CD4-positive, alpha-beta T cell (primary cell): ENCODE data around the gene ZEB1. TPM values are rescaled to one million over a fixed set of nuclear protein-coding genes. Genes with fewer than 3 reads are reported as not detected.

Experiments used
- ATAC-seq: fragments of 200-7000 bp; cut with Tn5 transposase; one replicate; pipeline ENCODE4 v1.10.0; 2022; ENCODE audit warnings: mild to moderate bottlenecking; ENCODE audit not compliant: poor library complexity
- CTCF ChIA-PET: fragments of 350-600 bp; sonication (Branson Sonifier 250); formaldehyde crosslinking; loops from one replicate; lab custom pipeline; 2021; ENCODE audit warnings: antibody characterized with exemption, inconsistent platforms; lab: Charles Lee
- POLR2A ChIA-PET: fragments of 350-600 bp; sonication (Branson Sonifier 250); formaldehyde crosslinking; loops from one replicate; lab custom pipeline; 2021; ENCODE audit warnings: antibody characterized with exemption, inconsistent platforms; lab: Charles Lee
- DNase-seq, 14 experiments: peaks; one replicate each; pipeline ENCODE4 v3.0.0-alpha.2; 2013 to 2020; ENCODE audit warnings: mixed read lengths in 2 of 14
- H3K27ac ChIP-seq, 2 donors: one replicate each; pipeline versions ENCODE4 v1.5.1 to v1.7.0; 2013; ENCODE audit warnings: low read length in 2 of 2, low read depth in 1 of 2, mild to moderate bottlenecking in 1 of 2
- H3K27me3 ChIP-seq, 2 experiments: 1 replicate in 1 of 2; 2 replicates in 1 of 2; pipeline versions ENCODE4 v1.6.1 to v1.7.0; 2013; ENCODE audit warnings: low read length in 2 of 2, control low read depth in 1 of 2, mild to moderate bottlenecking in 1 of 2, moderate library complexity in 1 of 2; ENCODE audit not compliant: insufficient read depth in 2 of 2, control insufficient read depth in 1 of 2
- H3K36me3 ChIP-seq: one replicate; pipeline ENCODE4 v1.6.1; 2013; ENCODE audit warnings: low read length, control low read depth; ENCODE audit not compliant: insufficient read depth
- H3K4me1 ChIP-seq: one replicate; pipeline ENCODE4 v1.6.1; 2013; ENCODE audit warnings: low read length, control low read depth; ENCODE audit not compliant: insufficient read depth
- H3K4me3 ChIP-seq: one replicate; pipeline ENCODE4 v1.5.1; 2013; ENCODE audit warnings: mild to moderate bottlenecking, low read length, moderate library complexity
- H3K9me3 ChIP-seq, 2 experiments: 1 replicate in 1 of 2; 2 replicates in 1 of 2; pipeline versions ENCODE4 v1.6.1 to v1.7.0; 2013; ENCODE audit warnings: low read length in 2 of 2, mild to moderate bottlenecking in 2 of 2, control low read depth in 1 of 2, moderate library complexity in 1 of 2; ENCODE audit not compliant: control insufficient read depth in 1 of 2, insufficient read depth in 1 of 2
- H3K27ac Mint-ChIP-seq: one replicate; pipeline ENCODE4 v1.8.0; 2020; ENCODE audit warnings: mixed read lengths
- H3K27me3 Mint-ChIP-seq: one replicate; pipeline ENCODE4 v1.8.0; 2021; ENCODE audit warnings: mixed read lengths
- H3K36me3 Mint-ChIP-seq: one replicate; pipeline ENCODE4 v1.8.0; 2021; ENCODE audit warnings: low read depth, mixed read lengths
- H3K4me1 Mint-ChIP-seq: one replicate; pipeline ENCODE4 v1.8.0; 2021; ENCODE audit warnings: low read depth, mixed read lengths
- H3K4me3 Mint-ChIP-seq: one replicate; pipeline ENCODE4 v1.8.0; 2020; ENCODE audit warnings: mild to moderate bottlenecking, mixed read lengths
- H3K9me3 Mint-ChIP-seq: one replicate; pipeline ENCODE4 v1.8.0; 2020; ENCODE audit warnings: mixed read lengths
- CTCF ChIP-seq: fragments of 200-600 bp; IDR thresholded peaks from one replicate; pipeline ENCODE4 v1.8.0; 2022; ENCODE audit warnings: antibody characterized with exemption, mild to moderate bottlenecking
- intact Hi-C, 2 experiments: fragments of 100-400 bp; cut with DNase I in 1 of 2; cut with micrococcal nuclease in 1 of 2; formaldehyde crosslinking; loops; one replicate each; pipeline versions ENCODE4 v1.15.1 to v1.9.0; 2023 to 2025; cut with DNase I, micrococcal nuclease
- total RNA-seq, 174 experiments: library from RNA in 2 of 174; stranded (reverse) in 2 of 174; gene quantifications; one replicate each; pipeline ENCODE4 v1.2.3 and lab custom pipeline; 2021 to 2026

ZEB1 gene
- total RNA-seq, 2 experiments from 2014 or later, result 132 to 134 TPM

GRCh38 chr10:31321396-31321941, 2.5 kb downstream of the ZEB1 start:
- DNase-seq (peak; percentile 1 to 87 (median 34)), ATAC-seq (peak; percentile 54)
- Mint-ChIP-seq H3K27ac (peak overlapping the region; percentile 88), H3K4me3 (peak overlapping the region; percentile 85), H3K4me1 (peaks cover 67% of the 10 kb centered on the region), H3K36me3 (peaks cover 29% of the 10 kb centered on the region), H3K27me3 (no peaks in the 10 kb centered on the region), H3K9me3 (no peaks in the 10 kb centered on the region)
- no peak for TF ChIP-seq CTCF
- H3K27me3 ChIP-seq, result no peaks in the 10 kb centered on the region
- CTCF ChIA-PET, result interaction anchor here (0.7 to 1.0 kb wide), 2 partner anchors 50 to 64 kb away, joined by 3 read pairs; no protein-coding TSS in a partner anchor
- no peaks in the 10 kb centered on the region for H3K9me3 ChIP-seq
- intact Hi-C loops, result loop anchor here in 1 of 2 experiments (1.0 to 10.0 kb wide), 9 partner anchors 27 to 617 kb away; partner anchors contain the start of gene ARHGAP12
- peak overlapping the region; percentile 32 to 98 for H3K27ac ChIP-seq
- H3K4me1 ChIP-seq, result peaks cover 10% of the 10 kb centered on the region
- H3K4me3 ChIP-seq, result peak overlapping the region; percentile 81
- POLR2A ChIA-PET, result interaction anchor here (0.6 to 4.7 kb wide), 8 partner anchors 20 to 620 kb away, joined by 3 to 27 read pairs (median 5); partner anchors contain the start of gene ZNF438
- H3K36me3 ChIP-seq, result no peaks in the 10 kb centered on the region

GRCh38 chr10:31322647-31323046, 3.6 kb downstream of the ZEB1 start:
- Mint-ChIP-seq H3K9me3 (no peaks in the 10 kb centered on the region), H3K36me3 (peaks cover 33% of the 10 kb centered on the region), H3K4me3 (peak overlapping the region; percentile 85), H3K27me3 (no peaks in the 10 kb centered on the region), H3K4me1 (peaks cover 68% of the 10 kb centered on the region), H3K27ac (peak overlapping the region; percentile 88)
- TF ChIP-seq CTCF, result peak; percentile 33
- no peak overlapping the region for H3K27ac ChIP-seq
- ATAC-seq, result no peak
- H3K4me3 ChIP-seq, result no peak overlapping the region
- intact Hi-C loops, result loop anchor here (1.0 to 10.0 kb wide), 9 partner anchors 30 to 618 kb away; partner anchors contain the start of gene ARHGAP12 (in 1 of the 2)
- H3K9me3 ChIP-seq, result no peaks in the 10 kb centered on the region
- POLR2A ChIA-PET, result no interaction called here
- no peaks in the 10 kb centered on the region for H3K36me3 ChIP-seq
- CTCF ChIA-PET, result no interaction called here
- DNase-seq, result peak in 3 of 14 experiments; percentile 44 to 60 (median 54)
- no peaks in the 10 kb centered on the region for H3K27me3 ChIP-seq
- peaks cover 10% of the 10 kb centered on the region for H3K4me1 ChIP-seq

- no peaks in the 10 kb centered on the region for H3K27me3 Mint-ChIP-seq
- CTCF ChIA-PET, result interaction anchor here (1.1 to 1.4 kb wide), 2 partner anchors 9 to 11 kb away, joined by 3 to 4 read pairs; no protein-coding TSS in a partner anchor
- POLR2A ChIA-PET, result no interaction called here
- H3K27ac Mint-ChIP-seq, result no peak overlapping the region
- Histone ChIP-seq H3K27ac (no peak overlapping the region), H3K27me3 (no peaks in the 10 kb centered on the region), H3K4me1 (no peaks in the 10 kb centered on the region), H3K9me3 (no peaks in the 10 kb centered on the region), H3K36me3 (no peaks in the 10 kb centered on the region), H3K4me3 (no peak overlapping the region)
- DNase-seq (no peak), ATAC-seq (peak; percentile 33)
- no peak for TF ChIP-seq CTCF
- intact Hi-C loops, result loop anchor here in 1 of 2 experiments (5.0 kb wide), 1 partner anchor 42 kb away; no protein-coding TSS in a partner anchor
- no peaks in the 10 kb centered on the region for H3K36me3 Mint-ChIP-seq
- H3K4me1 Mint-ChIP-seq, result peaks cover 38% of the 10 kb centered on the region
- H3K4me3 Mint-ChIP-seq, result no peak overlapping the region
- no peaks in the 10 kb centered on the region for H3K9me3 Mint-ChIP-seq
Measured at GRCh38 chr10:31340343-31340742, 21.3 kb downstream of the ZEB1 start.
